WTC11 (cell line): ENCODE results near the gene ATP11A. TPM values are rescaled to one million over a fixed set of nuclear protein-coding genes. Genes with fewer than 3 reads are reported as not detected.

Source experiments
- ARID4B ChIP-seq: sonication (generic); formaldehyde crosslinking; IDR thresholded peaks from 2 replicates; pipeline ENCODE4 v1.8.0; 2023; ENCODE audit warnings: missing genetic modification reagents, mild to moderate bottlenecking, borderline replicate concordance
- CDX4 ChIP-seq: fragments of 250-450 bp; sonication (Bioruptor Pico); IDR thresholded peaks from 2 replicates; pipeline ENCODE4 v1.9.0; 2021; ENCODE audit warnings: moderate library complexity, mild to moderate bottlenecking, inconsistent platforms, borderline replicate concordance
- E2F1 ChIP-seq: sonication (generic); formaldehyde crosslinking; IDR thresholded peaks from 2 replicates; pipeline ENCODE4 v1.8.0; 2022; ENCODE audit warnings: mild to moderate bottlenecking, missing genetic modification reagents
- ERG ChIP-seq: fragments of 250-450 bp; sonication (Bioruptor Pico); IDR thresholded peaks from 2 replicates; pipeline ENCODE4 v1.8.0; 2021; ENCODE audit warnings: mild to moderate bottlenecking
- ETV6 ChIP-seq: sonication (generic); formaldehyde crosslinking; IDR thresholded peaks from 2 replicates; pipeline ENCODE4 v1.8.1; 2022; ENCODE audit warnings: mild to moderate bottlenecking, missing genetic modification reagents
- FOXP1 ChIP-seq: sonication (generic); formaldehyde crosslinking; IDR thresholded peaks from 2 replicates; pipeline ENCODE4 v1.8.0; 2022; ENCODE audit warnings: missing genetic modification reagents, mild to moderate bottlenecking, moderate library complexity, borderline replicate concordance
- HMGA2 ChIP-seq: fragments of 250-450 bp; sonication (Bioruptor Pico); IDR thresholded peaks from 2 replicates; pipeline ENCODE4 v1.4.0; 2021; ENCODE audit warnings: mild to moderate bottlenecking, moderate library complexity
- IRF2 ChIP-seq: sonication (generic); formaldehyde crosslinking; IDR thresholded peaks from 2 replicates; pipeline ENCODE4 v1.8.0; 2022; ENCODE audit warnings: low read depth, missing genetic modification reagents, borderline replicate concordance
- JAZF1 ChIP-seq: fragments of 250-450 bp; sonication (Bioruptor Pico); IDR thresholded peaks from 2 replicates; pipeline ENCODE4 v1.9.0; 2021; ENCODE audit warnings: moderate library complexity, mild to moderate bottlenecking, inconsistent platforms
- KAT7 ChIP-seq: sonication (generic); formaldehyde crosslinking; IDR thresholded peaks from 2 replicates; pipeline ENCODE4 v1.8.1; 2023; ENCODE audit warnings: missing genetic modification reagents, mild to moderate bottlenecking, borderline replicate concordance
- MLX ChIP-seq: sonication (generic); formaldehyde crosslinking; IDR thresholded peaks from 2 replicates; pipeline ENCODE4 v1.8.1; 2023; ENCODE audit warnings: mild to moderate bottlenecking, missing genetic modification reagents, moderate library complexity
- NFYB ChIP-seq: sonication (generic); formaldehyde crosslinking; conservative IDR thresholded peaks from 2 replicates; pipeline ENCODE4 v1.8.0; 2022; ENCODE audit warnings: low read depth, missing genetic modification reagents
- SMAD3 ChIP-seq: sonication (generic); formaldehyde crosslinking; IDR thresholded peaks from 2 replicates; pipeline ENCODE4 v1.8.0; 2022; ENCODE audit warnings: missing genetic modification reagents, mild to moderate bottlenecking, borderline replicate concordance
- STAT6 ChIP-seq: sonication (generic); formaldehyde crosslinking; conservative IDR thresholded peaks from 2 replicates; pipeline ENCODE4 v1.8.1; 2023; ENCODE audit warnings: mild to moderate bottlenecking, low read depth, missing genetic modification reagents, moderate library complexity
- TEAD4 ChIP-seq: sonication (generic); formaldehyde crosslinking; IDR thresholded peaks from 2 replicates; pipeline ENCODE4 v1.8.0; 2022; ENCODE audit warnings: mild to moderate bottlenecking, missing genetic modification reagents
- USF2 ChIP-seq: sonication (generic); formaldehyde crosslinking; IDR thresholded peaks from 2 replicates; pipeline ENCODE4 v1.8.1; 2023; ENCODE audit warnings: mild to moderate bottlenecking, missing genetic modification reagents, moderate library complexity
- ZBTB21 ChIP-seq: sonication (generic); formaldehyde crosslinking; IDR thresholded peaks from 2 replicates; pipeline ENCODE4 v1.8.1; 2023; ENCODE audit warnings: mild to moderate bottlenecking, missing genetic modification reagents, borderline replicate concordance
- ZNF138 ChIP-seq: sonication (generic); formaldehyde crosslinking; conservative IDR thresholded peaks from 2 replicates; pipeline ENCODE4 v1.8.1; 2022; ENCODE audit warnings: mild to moderate bottlenecking, moderate library complexity, missing genetic modification reagents
- ZNF219 ChIP-seq: sonication (generic); formaldehyde crosslinking; IDR thresholded peaks from 2 replicates; pipeline ENCODE4 v1.8.0; 2023; ENCODE audit warnings: missing genetic modification reagents, mild to moderate bottlenecking, borderline replicate concordance
- ZNF396 ChIP-seq: fragments of 250-450 bp; sonication (Bioruptor Pico); IDR thresholded peaks from 2 replicates; pipeline ENCODE4 v1.8.0; 2021; ENCODE audit warnings: mild to moderate bottlenecking, moderate library complexity, borderline replicate concordance
- ZNF416 ChIP-seq: fragments of 250-450 bp; sonication (Bioruptor Pico); IDR thresholded peaks from 2 replicates; pipeline ENCODE4 v1.9.0; 2021; ENCODE audit warnings: mild to moderate bottlenecking, inconsistent platforms
- ZNF425 ChIP-seq: fragments of 250-450 bp; sonication (Bioruptor Pico); conservative IDR thresholded peaks from 2 replicates; pipeline ENCODE4 v1.9.0; 2021; ENCODE audit warnings: mild to moderate bottlenecking
- total RNA-seq: library from RNA; stranded (reverse); gene quantifications from 3 replicates; pipeline ENCODE4 v1.2.3, GENCODE V29; 2021
- TF ChIP-seq, protein P1 (sequence below): sonication (generic); formaldehyde crosslinking; IDR thresholded peaks from 2 replicates; pipeline ENCODE4 v1.8.1; 2022; ENCODE audit warnings: low read depth, missing genetic modification reagents, borderline replicate concordance

The ATP11A gene
- total RNA-seq, 1 experiment from 2014 or later, result 100 TPM

DNA sequence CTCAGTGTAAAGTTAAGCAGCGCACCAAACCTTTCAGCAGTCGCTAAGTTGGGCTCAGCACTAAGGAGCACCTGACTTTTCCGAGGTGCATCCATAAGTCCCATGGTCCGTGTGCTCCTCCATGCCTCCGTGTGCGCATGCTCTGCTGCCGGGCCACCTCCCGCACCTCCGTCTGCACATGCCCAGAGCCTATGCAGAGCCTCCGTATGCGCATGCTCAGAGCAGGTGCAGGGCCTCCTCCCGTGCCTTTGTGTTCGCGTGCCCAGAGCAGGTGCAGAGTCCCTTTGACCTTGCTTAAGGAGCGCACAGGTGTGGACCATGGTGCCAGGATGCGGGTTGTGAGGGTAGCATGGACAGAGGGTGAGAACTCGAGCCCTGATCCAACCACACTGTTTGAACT is 46.0 kb downstream of the ATP11A start (continued):
- TF ChIP-seq ZBTB21 (CRISPR knock-in tag), result peak; percentile 93
- TF ChIP-seq FOXP1 (CRISPR knock-in tag), result peak; percentile 74; the same call in 1 of the 2 replicates
- TF ChIP-seq ERG (CRISPR knock-in tag), result no peak
- TF ChIP-seq NFYB, result no peak
- no peak for TF ChIP-seq HMGA2
- no peak for TF ChIP-seq ZNF416
- TF ChIP-seq IRF2 (CRISPR knock-in tag), result no peak
- TF ChIP-seq SMAD3, result peak; percentile 56; the same call in 1 of the 2 replicates
- no peak for TF ChIP-seq CDX4 (CRISPR knock-in tag)
- TF ChIP-seq STAT6 (CRISPR knock-in tag), result no peak
- no peak for TF ChIP-seq JAZF1
- no peak for TF ChIP-seq ARID4B
- TF ChIP-seq ETV6 (CRISPR knock-in tag), result peak; percentile 81; the same call in 1 of the 2 replicates
- TF ChIP-seq ZNF396 (CRISPR knock-in tag), result no peak
- no peak for TF ChIP-seq ZNF219
- TF ChIP-seq TEAD4, result no peak
- TF ChIP-seq MLX (CRISPR knock-in tag), result no peak
- TF ChIP-seq ZNF138 (CRISPR knock-in tag), result peak; percentile 59; the same call in 1 of the 2 replicates
- no peak for TF ChIP-seq ZNF425
- TF ChIP-seq KAT7 (CRISPR knock-in tag), result peak; percentile 78; the same call in 1 of the 2 replicates
- 0 out of 2 replicates have a peak, but pooled peaks have one; percentile 23 for TF ChIP-seq USF2 (CRISPR knock-in tag)
- TF ChIP-seq, protein P1, sequence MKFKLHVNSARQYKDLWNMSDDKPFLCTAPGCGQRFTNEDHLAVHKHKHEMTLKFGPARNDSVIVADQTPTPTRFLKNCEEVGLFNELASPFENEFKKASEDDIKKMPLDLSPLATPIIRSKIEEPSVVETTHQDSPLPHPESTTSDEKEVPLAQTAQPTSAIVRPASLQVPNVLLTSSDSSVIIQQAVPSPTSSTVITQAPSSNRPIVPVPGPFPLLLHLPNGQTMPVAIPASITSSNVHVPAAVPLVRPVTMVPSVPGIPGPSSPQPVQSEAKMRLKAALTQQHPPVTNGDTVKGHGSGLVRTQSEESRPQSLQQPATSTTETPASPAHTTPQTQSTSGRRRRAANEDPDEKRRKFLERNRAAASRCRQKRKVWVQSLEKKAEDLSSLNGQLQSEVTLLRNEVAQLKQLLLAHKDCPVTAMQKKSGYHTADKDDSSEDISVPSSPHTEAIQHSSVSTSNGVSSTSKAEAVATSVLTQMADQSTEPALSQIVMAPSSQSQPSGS, result no peak
- no peak for TF ChIP-seq E2F1 (CRISPR knock-in tag)
